GM23248 (cell line): ENCODE measurements around the gene UBE2L3.

Experiments
- EZH2 ChIP-seq: fragments of 200-600 bp; sonication (generic); IDR thresholded peaks from 2 replicates; pipeline ENCODE4 v1.6.1; 2018; ENCODE audit warnings: antibody characterized with exemption, mild to moderate bottlenecking; ENCODE audit not compliant: insufficient read depth, poor library complexity, severe bottlenecking
- EZH2phosphoT487 ChIP-seq: fragments of 200-600 bp; sonication (generic); IDR thresholded peaks from 2 replicates; pipeline ENCODE4 v1.6.1; 2018; ENCODE audit warnings: antibody characterized with exemption, moderate library complexity, mild to moderate bottlenecking, low read depth; ENCODE audit not compliant: insufficient read depth

- TF ChIP-seq EZH2phosphoT487 (no peak), EZH2 (no peak)
These were observed 93.4 kb downstream of the UBE2L3 start for GRCh38 chr22:21660904-21661303.
